Left hindlimb (tissue), 1 donor: ENCODE data around the gene GRXCR1.

Experiments used
- DNase-seq: peaks from one replicate; pipeline ENCODE4 v3.0.0-alpha.2; 2018

The GRXCR1 gene

DNA sequence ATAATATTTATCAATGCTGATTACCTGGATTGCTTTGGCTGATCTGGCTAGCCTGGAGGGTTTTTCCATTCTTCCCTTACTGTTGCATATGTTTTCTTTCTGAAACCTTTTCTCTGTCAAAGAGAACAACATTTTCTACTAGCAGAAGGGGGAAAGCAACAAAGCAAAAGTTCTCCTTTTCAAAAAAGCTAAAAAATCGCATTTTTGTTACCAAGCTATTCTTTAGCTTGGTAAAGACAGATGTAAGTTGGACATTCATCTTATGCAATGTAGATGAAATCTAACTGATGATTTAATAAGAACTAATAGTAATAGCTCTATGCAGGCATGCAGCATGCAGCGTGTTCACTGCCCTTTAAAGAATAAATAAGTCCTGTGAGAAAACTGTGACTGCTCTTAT is at the start of gene GRXCR1:
Gene GRXCR1, plus strand, starts transcription at position 301 of the 400 bp plus-strand sequence. CDS start 554 bp downstream, outside the sequence.
- no peak for DNase-seq

DNA sequence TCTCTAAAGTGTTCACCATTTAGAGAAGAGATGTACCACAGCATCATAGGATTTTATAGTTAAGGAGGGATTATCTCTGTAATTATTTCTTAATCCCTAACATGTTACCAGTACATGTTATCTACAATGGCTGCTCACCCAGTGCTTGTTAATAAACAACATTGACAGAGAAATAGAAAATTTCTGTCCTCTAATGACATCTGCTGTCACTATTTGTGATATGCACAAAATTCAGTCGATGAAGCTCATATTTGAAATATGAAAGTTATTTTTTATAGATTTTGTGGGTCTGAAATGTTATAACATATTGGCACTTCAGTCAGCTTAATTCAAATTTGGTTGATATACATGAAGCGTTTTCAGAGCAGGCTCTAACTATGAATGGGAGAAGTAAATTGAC is 48.8 kb upstream of the GRXCR1 start:
- DNase-seq, result no peak

DNA sequence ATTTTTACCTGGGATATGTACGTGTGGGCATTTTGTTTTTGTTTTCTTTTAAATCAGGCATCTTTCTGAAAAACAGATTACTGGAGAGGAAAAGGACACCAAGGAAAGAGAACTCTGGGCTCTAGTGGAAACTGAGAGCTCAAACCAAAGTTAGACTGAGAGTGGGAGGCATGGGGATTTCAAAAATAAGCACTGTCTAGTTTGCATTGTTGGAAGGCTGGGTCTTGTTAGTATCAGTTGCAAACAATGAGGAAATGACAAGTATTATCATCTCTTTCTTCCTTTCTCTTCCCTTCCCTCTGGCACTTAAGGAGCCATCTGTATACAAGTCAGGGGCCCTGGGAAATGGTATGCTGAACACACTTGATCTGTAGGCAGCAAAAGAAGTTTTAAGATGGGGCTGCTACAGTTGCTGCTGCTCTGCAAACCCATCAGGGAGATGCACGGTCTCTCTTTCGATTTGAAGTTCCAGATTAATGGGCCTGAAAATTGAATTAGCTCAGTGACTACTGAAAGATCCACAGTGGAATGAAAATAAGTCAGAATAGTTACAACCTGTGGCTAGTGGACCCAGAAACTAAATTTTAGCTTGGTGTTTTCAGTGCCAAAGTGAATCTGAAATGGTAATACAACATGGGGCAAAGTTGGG is 48.0 kb upstream of the GRXCR1 start:
- no peak for DNase-seq

DNA sequence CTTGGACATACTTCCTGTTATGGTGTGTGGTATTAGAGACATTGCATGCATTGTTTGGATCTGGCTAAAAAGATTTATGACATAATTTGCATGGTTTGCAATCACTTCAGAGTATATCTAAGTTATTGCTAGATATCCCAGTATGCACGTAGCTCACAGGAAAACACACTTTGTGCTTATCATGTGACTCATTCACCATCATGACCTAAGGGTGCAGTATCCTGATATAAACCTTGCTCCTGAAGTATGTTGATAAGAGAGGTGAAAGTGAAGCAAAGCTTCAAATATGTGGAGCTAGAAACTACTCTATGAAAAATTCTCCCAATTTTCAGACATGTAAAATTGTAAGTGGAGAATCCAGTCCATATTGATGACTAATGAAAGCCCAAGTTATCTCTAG is 46.9 kb upstream of the GRXCR1 start:
- no peak for DNase-seq

DNA sequence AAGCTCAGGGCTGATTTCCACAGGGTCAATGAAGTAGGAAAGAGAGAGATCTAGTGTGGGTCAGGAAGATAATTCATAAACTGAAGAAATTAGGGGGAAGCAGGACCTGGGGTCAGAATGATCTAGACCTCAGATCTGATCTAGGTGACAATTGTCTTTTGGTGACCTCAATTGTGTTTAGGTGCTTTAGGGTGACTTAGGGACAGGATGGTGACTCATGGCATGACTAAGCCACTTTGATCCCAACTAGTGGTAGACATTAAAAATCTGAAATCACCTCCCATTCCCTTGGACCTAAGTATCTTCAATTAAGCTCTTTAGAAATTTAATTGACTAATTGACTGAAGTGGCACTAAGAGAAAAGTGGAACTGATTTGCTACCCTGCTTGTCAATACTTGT is 36.7 kb upstream of the GRXCR1 start:
- no peak for DNase-seq

DNA sequence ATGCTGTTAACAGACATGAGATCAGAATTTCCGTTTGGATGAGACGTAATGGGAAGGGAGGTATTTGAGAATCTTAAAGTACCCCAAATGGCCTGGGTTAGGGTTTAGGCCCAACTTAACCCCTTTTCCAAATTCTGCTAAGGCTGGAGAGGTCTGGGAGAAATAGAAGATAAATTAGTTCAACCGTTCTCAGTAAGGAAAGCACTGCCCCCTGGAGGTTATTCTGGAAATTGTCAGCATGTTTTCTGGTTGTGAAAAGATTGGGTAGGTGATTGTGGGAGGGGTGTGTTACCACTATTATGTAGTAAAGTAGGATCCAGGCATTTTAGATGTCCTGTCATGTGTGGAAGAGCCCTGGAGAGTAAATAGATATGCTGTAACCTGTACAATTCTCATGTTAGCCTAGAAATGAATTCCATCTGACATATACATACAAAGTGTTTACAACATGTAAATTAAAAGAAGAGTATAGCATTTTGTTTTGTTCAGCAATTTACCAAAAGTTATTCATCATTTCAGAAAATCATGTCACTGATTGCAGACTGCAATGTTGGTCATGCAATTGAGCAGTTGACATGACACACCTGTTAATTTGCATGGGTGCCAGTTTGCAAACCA is 26.8 kb upstream of the GRXCR1 start:
- peak; percentile 30 for DNase-seq

DNA sequence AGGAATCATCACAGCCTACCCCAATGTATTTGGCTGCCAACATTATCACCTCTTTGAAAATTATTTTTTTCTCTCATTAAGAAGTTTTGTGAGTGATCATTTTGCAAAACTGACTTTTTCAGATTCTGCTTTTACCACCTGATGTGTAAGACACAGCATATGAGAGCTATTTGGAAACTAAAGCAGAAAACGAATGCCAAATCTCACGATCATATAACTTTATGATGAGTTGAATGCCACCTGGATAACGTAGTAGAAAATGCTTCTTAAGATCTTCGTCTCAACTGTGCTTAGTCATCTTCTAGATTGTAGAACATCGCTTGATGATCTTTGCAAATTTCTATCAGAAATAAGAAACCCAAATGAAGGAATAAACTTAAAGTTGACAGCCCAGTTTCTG is 21.3 kb upstream of the GRXCR1 start:
- no peak for DNase-seq

DNA sequence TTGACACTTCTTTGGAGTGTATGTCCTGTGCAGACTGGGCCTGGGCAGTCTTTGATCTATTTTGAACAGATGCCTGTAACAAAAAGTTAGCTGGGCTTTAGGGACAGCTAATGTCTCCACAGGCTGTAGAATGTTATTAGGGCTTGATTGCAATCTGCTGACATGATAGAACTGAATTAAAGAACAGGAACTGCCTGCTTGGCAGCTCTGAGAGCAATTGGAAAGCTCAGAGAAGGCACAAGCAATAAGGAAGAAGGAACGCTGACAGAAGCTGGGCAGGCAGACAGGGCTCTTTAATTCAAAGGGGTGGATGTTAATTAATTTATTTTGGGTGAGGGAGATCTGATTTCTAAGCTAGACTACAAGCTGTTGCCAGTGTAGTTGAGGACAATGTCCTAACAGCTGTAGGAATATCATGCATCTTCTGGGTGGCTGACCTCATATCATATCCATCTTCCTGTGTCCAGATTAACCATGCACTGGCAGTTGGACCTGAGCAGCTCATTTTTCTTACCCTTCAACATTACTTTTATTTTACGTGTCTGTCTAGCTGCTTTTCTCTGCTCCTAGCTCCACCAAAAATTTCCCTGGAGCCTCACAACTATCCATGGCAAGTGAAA is 20.7 kb upstream of the GRXCR1 start:
- no peak for DNase-seq

DNA sequence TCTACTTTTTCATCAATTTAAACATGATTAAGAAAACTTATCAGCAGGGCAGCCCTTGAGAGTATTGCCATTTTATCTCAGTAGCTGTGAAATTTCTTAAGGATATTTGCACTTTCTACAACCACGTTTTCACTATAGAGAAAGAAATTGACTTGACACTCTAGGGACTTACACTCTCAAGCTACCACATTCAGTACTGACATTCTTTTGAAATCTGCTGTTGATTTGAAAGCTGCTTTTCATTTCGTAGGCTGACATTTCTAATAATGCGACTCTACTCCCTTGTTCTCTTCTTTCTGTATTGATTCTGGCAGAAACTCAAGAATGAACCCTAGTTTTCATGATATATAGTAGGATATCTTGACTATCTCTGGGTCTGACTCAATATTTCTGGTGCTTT is 13.7 kb upstream of the GRXCR1 start:
- DNase-seq, result no peak

DNA sequence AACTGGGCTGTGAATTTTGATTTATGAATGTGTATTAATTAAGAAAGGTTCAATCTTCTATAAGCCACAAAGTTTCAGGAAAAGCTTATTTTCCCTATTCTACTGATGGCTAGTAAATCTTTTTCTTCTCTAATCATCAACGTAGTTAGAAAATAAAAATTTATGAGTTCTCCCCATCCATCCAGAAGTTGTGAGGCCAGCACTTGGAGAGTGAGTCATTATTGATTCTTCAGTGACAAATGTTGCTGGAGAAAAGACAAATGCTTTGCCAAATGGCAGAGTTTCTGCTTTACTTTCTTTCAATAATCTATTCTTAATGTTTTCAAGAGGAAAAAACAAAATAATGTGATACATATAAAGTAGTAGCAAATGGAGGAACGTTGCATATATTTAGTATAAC is 11.3 kb upstream of the GRXCR1 start:
- no peak for DNase-seq

DNA sequence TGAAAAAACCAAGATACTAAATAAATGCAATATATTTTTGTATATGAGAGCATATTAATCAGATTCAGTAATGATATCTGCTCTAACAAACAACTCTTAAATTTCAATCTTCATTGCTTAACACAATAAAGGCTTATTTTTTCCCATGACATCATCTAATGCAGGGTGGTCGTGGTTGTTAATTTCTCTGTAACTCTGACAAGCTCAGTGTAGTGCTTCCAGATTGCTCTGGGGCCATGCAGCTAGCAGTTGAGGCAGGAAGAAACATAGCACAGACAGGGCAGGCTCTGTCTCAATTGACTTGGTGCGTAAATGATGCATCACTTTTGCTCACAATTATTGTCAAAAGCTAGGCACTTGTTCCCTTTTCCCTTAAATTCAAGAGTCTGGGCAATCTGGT is 869 bp upstream of the GRXCR1 start:
- DNase-seq, result no peak

DNA sequence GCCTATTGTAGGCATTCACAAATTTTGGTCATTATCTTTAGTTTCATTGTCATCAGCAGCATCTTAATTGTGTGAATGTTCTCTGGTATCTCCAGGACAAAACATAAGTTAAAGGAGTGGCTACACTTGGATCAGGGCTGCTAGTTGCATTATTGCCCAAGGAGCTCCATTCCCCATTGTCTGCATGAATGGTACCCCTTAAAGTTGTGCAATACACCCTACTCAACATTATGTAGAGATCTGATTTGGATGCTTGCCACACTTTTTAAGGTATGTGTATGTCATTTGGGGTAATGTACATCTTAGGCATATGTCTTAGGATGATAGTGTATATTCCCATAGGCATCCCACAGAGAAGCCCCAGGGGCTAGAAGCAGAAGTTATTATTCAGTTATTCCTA is 2.9 kb downstream of the GRXCR1 start:
- no peak for DNase-seq

DNA sequence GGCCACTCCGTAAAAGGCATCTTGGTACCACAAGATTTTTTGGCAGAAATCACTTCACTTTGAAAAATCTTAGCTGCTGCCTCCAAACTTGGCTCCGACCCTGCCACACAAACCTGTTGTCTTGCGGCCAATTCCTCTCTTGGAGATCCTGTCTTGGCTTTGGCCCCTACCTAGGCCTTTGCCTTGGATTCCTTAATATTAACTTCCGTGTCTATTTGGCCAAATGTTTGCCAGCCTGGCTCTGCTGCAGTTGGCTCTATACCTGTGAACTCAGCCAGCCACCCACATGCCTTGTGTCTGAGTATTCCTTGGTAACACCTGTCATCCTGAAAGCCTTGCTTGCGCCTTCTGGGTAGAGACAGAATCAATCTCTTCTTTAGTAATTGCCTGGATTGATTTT is 12.5 kb downstream of the GRXCR1 start:
- no peak for DNase-seq

DNA sequence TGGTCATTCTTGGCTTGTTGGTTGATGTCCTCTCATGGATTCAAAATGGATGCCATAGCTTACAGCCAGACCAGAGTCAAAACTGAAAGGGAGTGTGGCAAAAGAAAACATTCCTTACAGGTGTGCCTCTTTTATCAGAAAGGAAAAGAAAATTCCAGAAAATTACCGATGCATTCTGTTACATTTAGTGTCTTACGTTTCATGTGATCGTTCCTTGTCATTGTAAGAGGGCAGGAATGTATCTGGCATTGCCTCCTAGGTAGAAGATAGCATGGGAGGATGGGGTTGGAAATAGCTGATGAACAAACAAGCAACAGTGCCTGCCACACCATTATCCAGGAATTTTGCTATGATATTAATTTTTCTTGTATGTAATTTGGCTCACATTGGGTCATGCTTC is 13.1 kb downstream of the GRXCR1 start:
- DNase-seq, result no peak

DNA sequence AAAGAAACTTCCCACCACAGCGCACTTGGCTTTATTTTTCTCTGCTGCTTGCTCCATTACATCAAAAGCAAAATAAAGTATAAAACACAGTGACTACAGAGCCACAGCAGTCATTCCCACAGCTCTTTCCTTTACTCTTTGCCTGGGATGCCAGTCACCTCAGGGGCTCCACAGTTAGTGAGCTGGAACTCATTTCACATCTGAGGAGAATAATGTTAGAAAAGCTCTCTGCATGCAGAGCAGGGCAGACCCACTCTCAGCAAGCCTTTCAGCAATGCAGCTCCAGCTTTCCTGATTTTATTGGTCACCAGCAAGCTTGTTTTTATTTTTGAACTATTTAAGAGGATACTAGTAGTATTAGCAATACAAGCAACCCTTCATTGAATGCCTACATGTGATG is 13.8 kb downstream of the GRXCR1 start:
- no peak for DNase-seq

DNA sequence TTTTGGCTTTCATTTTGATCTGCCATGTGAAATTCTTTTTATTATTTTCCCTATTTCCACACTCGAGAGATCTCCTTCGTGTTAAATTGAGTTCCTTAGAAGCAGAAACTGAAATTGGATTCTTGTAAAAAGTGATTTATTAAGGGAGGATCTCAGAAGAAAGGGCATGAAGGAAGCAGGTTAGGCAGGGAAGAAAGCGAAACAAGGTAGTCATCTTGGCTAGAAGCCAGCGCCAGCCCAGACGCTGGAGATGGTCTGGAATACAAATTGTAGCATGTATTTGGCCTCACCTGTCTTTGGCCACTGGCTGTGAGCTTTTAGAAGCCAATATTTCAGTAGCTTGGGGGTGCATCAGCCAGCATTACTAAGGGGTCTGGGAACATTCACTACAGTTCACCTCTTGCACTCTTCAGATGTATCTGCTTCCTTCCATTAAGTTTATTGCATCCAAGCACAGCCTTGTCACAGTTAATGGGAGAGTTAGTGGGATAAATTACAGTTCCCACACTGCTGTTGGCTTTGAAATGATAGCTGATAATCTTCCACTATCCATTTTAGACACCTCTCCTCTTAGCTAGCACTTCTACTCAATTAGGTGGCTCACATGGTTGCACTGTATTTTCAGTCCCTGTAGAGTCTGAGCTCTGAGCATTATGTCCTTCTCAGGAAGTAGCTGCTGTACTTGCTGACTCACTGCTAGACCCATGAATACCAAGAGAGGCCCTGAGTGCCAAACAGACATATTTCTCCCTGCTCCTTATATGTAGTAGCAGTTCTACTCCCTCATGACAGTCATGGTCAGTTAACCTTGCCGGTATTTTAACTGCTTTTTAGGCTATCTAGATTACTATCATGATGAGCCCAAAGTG is 14.6 kb downstream of the GRXCR1 start:
- no peak for DNase-seq

DNA sequence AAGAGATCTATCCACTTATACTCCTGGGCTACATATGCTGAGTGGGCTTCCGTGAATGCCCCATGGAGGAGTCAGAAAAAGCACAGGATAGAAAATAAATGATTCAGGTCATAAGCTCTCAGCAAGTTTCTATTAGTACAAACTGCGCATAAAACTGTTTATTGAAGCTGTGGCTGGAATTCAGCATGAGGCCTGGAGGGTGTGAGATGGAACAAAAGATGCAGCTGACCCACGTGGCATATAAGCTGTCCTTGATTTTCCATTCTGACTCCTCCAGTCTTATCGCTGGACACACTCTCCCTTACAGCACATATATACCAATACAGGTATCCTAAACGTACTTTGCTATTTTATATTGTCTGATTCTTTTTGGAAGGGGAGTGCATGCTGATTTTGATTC is 17.9 kb downstream of the GRXCR1 start:
- DNase-seq, result no peak

DNA sequence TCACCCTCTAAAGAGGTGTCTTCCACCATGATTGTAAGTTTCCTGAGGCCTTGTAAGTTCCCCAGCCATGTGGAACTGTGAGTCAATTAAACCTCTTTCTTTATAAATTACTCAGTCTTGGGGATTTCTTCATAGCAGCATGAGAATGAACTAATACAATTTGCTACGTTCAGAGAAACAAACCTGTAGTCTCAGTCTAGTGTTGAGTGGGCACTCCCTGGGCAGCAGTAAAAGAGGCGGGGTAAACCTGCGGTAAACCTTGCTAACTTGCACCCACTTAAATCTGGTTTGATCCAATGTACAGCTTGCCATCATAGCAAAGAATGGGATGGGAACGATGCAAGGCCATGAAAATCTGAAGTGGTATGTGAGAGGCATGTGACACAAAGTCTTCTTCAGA is 22.4 kb downstream of the GRXCR1 start:
- no peak for DNase-seq

DNA sequence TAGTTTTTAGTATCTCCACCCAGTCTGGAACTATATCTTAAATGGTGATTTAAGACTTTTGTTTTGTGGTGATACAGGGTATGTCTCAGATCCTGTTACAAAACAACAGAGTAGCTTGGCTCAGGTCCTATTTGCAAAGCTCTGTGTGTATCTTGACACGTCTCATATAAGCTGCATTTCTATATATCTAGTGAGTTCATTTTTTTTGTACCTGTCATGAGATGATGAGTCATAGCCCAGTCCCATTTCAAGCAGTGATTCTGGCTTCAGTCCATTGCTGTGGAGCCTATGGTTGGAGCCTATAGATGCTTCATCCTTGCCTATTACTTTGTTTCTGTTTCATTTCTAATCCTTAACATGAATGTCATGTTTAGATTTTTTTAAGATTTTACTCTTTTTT is 23.0 kb downstream of the GRXCR1 start:
- DNase-seq, result no peak

DNA sequence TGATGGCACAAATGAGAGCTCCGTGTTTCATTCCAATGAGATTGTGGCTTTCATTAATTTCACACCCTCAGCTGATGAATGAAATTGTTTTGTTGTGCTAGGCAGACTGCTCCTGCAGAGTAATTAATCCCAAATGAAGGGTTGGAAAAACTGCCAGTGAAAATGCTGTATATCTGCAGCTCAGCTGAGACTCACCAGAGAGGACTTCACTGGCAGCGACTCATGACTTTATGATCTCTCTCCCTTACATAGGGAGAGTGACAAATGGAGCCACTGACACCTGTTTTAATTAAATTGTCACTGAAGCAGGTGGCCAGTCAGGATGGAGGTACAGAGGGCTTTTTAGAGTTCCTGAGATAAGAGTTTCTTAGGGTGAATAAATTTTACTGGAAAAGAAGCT is 24.8 kb downstream of the GRXCR1 start:
- DNase-seq, result no peak

DNA sequence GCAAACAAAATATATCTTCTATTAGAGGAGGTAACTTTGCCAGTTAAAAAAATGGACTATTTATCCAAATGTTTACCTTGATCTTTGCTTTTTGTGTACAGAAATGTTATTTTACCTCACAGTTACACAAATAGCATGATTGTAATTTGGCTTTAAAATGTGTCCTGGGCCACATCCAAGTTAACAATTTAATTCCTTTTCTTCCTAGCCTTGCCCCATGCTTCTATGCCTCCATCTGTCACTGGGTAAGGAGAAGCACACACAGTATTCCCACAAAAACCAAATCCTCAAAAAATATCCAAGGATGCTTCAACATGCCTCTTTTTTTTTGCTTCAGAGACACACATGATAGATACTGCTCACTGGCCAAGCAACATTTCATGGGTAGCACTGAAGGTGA is 30.9 kb downstream of the GRXCR1 start:
- DNase-seq, result no peak

DNA sequence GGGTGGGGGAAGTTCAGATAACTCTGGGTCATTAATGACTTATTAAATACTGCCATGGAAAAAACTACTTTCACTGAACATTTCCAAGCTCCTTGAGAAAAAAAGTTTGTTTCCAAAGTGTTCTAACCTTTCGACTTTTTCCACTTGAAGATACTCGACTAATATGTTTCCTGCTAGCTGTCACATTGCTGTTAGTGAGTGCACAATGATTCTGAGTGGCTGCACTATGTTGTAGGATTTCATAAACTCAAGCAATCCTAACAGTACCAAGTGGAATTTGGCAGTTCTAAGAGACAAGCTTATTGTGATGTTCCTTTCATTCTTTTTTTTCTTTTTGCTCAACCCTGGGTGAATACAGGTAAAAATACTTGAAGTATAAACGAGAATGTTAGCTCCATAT is 33.4 kb downstream of the GRXCR1 start:
- DNase-seq, result no peak

DNA sequence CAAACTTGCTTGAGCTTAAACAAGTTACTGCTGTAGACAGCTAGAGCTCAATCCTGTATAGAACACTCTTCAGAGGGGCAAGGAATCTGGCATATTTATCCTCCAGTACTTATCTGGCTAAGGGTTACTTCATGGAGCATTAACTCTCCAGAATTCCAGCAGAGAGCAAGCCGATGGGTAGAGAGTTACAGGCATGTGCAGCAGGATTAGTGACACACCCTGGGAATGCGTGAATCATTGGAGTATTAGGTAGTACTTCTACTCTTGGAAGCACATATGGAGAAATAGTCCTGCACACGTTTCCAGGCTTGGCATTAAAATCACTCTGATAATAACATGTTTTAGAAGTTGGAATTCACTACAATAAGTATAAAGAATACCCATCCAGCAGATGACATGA is 35.4 kb downstream of the GRXCR1 start:
- no peak for DNase-seq

DNA sequence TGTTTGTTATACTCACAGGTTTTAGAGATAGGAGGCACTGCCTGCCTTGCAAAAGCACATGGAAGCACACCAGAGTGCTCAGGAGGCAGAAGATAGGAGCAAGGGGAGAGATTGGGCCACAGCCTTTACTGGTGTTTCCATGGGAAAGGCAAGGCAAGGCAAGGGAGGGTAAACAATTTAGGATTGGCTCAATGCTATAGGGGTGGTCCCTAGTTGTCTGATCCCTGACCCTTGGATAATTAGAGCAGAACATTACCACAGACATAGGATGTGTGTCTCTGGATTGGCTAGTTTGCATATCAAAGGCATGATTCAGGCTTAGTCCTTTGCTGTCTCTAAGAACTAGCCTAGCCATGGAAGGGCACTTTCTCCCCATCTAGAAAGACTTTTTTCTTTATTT is 36.1 kb downstream of the GRXCR1 start:
- DNase-seq, result no peak
